NCI-H2171 treated with DMSO at 0.1 percent for 48 hours (cell line): Measurements from ENCODE around the gene GNB1L.

Source experiments
- DNase-seq: peaks from one replicate; lab custom pipeline; 2025; lab: John Stamatoyannopoulos, UW

GNB1L gene

DNA sequence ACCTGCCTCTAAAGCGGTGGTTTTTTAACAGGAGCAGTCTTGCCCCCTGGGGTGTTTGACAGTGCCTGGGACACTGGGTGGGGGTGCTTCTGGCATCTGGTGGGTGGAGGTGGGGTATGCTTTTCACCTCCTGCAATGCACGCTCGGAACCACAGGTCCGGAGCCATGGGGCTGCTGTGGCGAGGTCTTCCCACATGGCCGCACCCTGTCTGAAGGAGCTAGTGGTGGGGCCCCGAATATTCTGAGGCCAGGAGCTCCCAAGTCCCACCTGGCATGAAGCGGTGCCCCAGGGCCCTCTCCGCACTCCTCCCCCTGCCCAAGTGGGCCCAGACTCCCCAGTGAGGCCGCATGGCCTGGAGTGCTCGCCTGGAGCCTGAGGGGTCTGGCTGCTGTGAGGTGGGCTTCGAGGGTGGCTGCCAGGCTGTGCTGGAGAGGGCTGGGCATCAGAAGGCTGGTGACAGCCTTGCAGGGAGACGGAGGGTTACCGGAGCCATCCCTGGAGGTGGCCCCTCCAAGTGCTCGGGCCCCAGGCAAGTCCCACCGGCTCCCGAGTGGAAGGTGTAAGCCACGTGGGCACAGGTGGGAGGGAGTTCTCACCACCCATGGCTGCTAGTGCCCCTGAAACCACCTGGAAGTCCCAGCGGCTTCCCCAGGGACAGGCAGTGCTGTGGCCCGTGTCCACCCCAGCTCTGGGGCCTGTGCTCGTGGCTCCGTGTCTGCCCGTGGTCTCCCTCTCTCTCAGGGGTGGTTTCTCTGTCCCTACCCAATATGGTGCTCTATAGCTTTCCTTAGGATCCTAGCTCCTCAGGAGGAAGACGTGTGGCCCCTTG lies 79.0 kb downstream of the GNB1L start:
- no peak for DNase-seq

DNA sequence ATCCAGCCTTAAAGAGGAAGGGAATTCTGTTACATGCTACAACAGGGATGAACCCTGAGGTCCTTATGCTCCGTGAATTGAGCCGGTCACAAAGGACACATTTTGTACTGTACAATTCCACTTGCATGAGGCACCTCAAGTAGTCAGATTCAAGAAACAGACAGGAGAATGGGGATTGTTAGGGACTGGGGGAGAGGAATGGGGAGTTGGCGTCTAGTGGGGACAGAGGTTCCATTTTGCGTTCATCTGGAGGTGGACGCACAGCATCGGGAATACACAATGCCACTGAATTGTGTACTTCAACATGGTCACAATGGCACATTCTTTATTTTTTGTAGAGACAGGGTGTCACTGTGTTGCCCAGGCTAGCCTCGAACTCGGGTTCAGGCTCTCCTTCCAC lies 80.0 kb downstream of the GNB1L start:
- DNase-seq = no peak

DNA sequence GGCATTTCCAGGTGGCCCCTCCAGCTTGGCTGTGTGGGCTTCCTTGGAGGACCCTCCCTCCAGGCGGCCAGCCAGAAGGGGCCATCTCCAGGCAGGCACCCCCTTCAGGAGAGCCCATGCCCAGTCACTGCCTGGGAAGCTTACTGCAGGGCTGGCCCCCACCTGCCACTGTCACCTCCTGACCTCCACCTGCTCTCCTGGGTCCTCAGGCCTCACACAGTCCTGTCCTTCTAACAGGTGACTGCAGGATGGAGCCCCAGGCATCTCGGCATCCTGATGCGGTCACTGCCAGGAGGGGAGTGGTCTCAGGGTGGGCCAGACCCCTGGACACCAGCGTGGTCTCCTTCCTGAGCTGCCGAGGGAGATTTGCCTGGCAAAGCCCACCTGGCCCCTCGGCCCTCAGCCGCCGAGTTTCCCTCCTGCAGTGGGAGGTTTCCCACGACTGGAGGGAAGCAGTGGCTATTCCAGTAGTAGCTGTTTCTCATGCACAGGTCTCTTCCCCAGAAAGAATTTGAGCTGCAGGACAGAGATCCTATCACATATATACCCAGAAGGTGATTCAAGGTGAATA lies 81.1 kb downstream of the GNB1L start:
- DNase-seq = no peak

DNA sequence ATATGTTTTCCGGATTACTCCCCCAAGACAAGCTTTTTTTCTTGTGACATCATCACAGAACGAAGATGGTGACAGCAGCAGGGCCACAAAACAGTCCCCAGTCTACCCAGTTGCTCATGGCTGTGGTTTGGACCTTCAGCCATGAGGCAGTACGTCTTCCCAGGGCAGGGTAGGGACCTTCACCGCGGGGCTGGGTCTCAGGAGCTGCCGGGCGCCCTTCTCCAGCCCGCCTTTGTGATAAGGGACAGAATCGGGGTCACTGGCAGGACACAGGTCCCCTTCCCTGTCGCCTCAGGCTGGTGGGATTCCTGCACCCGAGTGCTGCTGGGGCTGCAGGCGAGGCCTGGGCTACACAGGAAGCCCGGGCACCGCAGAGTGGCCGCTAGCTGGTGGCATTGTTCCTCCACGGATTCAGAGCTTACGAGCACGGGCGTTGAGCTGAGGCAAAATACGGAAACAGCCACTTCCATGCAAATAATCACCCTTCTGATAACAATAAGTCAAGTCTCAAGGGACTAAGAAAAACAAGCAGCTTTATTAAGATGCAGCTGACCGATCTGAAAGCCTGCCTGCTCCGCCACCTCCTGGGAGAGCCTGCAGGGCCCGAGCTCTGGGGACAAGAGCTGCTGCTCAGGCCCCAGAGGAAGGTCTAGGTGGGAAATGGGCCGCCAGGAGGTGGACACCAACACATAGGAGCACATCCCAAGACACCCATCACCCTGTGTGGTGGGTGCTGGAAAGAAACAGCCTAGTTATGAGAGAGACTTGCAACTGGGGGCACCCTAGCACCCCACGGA lies 81.8 kb downstream of the GNB1L start:
- no peak for DNase-seq

DNA sequence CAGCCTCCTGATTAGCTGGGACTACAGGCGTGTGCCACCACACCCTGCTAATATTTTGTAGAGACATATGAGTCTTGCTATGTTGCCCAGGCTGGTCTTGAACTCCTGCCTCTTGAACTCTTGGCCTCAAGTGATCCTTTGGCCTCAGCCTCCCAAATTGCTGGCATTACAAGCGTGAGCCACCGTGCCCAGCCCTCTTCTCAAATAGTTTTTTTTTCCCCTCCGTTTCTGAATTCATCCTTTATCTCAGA lies 82.3 kb downstream of the GNB1L start:
- DNase-seq = no peak

DNA sequence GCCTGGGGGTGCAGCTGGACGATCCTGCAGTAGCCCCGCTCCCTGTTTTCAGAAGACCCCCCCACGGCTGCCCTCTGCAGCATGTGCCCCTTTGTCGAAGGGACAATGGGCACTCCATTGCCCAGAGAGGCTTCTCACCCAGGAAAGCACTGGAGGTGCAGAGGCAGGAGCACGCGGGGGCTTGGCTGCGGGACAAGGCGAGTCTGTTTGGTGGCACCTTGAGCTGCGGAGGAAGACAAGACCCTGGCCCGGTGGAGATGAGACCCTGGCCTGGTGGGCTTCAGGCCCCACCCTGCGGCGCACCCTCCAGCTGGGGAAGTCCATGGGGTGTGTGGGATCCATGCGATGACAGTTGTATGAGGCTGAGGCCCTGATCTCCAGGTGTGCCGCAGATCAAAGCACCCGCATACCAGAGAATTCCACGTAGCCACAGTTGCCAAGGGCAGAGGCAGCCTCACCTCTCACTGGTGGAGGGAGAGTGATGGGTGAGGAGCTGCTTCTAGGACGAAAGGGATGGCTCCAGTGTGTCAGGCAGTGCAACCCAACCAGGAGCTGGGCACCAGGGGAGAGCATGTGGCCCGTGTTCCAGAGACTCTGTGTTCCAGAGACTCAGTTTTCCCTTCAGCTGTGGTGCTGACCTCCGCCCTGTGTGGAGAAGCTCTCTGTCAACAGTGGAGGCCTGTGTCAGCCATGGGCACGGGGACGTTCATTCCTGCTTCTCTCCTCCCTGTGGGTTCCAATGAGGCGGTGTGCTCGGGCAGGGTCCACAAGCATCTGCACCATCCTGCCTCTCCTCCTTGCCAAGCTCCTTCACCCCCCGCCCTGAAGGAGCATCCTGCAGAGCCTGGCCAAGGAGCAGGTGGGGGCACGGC lies 84.1 kb downstream of the GNB1L start:
- DNase-seq = no peak

DNA sequence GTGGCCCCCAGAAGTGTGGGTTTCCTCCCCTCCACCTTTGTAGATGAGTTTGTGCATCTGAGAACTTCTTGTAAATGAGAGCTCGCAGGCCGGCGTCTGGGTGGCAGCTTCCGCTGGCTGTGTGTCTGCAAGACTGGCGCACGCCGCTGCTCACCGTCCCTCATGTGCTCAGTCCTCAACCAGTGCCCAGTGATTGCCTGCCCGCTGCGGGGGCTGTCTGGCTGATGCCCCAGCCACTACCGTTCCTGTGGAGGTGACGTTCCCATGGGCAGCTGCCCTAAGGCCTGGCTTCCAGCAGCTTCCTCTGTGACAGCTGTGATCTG lies 85.3 kb downstream of the GNB1L start:
- DNase-seq = no peak

DNA sequence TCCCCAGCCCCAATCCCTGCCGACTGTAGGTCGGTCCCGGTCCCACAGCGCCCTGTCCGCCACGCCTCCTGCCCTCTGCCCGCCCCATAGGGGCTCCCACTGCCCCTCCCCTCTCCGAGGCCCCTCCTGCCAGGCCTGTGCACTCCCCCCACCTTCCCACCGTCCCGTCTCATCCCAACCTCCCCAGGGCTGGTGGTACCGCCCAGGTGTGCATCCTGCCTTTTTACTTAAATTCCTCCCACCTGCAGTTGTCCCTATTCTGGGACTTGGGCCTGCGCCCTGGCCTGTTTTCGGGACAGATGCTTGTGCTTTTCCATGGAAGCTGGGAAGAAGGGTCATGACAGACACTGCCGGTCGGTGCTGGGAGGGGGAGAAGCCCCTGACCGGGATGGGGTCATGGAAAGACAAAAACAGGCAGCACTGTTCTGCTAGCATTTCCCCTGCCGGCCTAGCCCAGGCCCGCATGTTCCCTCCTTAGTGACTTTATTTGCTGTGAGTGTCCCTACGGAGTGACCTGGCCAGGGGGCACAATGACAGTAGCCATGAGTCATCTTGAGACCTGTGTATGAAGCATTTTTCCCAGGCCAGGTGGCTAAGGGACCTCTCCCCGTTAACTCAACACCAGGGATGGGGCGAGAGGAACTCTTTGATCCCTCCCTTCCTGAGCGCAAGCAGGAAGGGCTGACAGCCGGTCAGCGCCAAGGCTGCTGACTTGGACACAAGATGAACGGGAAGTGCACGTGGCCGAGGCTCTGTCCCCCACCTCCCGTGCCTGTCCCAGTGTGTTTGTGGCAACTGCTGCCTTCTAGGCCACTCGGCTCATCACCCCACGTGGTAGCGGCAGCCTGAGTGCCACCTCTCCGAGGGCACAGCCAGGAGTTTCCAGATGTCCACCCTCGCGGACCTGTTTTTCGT lies 87.0 kb downstream of the GNB1L start:
- DNase-seq = no peak

DNA sequence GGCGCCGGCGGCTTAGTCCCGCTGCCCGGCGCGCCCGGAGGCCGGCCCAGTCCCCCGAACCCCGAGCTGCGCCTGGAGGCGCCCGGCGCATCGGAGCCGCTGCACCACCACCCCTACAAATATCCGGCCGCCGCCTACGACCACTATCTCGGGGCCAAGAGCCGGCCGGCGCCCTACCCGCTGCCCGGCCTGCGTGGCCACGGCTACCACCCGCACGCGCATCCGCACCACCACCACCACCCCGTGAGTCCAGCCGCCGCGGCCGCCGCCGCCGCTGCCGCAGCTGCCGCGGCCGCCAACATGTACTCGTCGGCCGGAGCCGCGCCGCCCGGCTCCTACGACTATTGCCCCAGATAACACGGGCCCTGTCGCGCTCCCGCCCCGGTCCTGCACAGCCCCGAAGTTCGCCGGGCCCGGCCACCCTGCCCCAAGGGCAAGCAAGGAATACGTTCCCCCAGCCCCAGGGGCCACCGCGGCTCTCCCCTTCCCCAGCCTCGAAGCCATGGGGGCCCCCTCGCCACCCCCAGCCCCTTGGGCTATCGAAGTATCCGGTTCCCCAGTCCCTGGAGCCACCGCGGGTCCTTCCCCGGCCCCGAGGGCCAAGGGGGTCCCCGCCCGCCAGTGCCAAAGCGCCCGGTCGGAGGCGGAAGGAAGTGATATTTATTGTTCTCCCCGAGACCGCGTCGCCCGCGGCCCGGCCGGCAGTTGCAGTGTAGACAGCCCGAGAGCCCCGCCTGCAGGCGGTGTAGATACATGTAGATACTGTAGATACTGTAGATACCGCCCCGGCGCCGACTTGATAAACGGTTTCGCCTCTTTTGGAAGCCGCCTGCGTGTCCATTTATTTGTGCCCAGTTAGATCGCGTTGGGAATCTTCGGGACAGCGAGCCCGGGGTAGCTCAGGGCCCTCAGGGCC lies 87.9 kb downstream of the GNB1L start:
- no peak for DNase-seq

DNA sequence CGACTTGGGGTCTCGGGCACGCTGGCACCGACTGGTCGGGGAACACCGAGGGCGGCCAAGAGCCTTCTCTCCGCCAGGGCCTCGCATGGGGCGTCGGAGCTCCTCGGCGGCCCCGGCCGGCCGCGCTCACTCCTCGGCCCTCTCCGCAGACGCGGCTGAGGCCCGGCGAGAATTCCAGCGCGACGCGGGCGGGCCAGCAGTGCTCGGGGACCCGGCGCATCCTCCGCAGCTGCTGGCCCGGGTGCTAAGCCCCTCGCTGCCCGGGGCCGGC lies 88.5 kb downstream of the GNB1L start:
- no peak for DNase-seq

DNA sequence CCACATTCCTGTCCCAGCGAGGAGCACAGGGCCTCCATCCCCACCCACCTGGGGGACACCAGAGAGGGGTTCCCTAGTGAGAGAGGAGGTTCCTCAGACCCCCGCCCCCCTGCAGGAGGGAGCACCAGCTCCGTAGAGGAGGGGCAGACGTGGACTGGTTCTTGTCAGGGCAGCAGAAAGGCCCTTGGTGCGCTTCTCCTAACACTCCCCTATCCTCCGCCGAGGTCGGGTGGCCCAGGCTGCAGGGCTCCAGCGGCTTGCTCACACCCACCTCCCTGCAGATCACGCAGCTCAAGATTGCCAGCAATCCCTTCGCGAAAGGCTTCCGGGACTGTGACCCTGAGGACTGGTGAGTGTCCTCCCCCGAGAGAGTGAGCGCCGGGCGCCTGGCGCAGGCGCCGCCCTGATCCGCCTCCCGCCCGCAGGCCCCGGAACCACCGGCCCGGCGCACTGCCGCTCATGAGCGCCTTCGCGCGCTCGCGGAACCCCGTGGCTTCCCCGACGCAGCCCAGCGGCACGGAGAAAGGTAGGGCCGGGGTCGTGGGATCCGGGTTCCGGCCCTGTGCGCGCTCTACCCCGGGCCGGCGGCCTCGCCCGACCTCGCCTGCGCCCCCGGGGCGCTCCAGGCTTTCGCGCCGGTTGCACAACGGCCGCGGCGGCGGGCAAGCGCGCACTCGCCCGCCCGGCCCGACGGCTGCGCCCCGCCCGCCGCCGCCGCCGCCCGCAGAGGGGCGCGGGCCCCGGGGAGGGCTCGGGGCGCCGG lies 89.0 kb downstream of the GNB1L start:
- DNase-seq = no peak

DNA sequence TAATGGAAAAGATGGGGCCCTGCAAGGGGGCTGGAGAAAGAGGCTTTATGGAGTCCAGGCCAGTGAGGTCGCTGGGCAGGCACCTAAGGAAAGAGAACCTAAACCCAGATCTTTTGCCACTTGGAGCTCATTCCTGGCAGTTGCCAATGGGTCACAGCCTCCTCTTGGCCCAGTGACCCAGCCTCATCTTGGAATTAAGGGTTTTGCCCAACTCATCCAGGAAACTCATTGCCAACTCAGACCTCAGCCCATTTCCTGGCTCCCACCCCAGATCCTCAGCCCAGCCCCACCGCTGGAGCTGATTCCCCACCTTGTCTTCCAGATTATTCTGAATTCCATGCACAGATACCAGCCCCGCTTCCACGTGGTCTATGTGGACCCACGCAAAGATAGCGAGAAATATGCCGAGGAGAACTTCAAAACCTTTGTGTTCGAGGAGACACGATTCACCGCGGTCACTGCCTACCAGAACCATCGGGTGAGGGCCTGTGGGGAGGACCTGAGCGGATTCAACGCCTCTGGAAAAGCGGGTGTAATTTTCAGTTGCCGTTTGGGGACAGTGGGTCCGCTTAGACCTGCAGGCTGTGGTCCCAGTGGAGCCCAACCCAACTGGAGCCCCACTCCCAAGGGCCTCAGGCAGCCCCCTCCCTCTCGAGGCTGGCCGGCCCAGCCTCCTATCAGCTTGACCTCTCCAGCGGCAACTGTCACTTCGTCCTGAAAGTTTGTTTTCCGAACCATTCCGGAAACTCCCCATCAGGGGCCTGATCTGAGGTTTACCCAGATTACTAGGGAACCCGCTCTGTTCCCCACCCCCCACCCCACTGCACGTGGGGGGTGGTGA lies 89.8 kb downstream of the GNB1L start:
- DNase-seq = no peak

DNA sequence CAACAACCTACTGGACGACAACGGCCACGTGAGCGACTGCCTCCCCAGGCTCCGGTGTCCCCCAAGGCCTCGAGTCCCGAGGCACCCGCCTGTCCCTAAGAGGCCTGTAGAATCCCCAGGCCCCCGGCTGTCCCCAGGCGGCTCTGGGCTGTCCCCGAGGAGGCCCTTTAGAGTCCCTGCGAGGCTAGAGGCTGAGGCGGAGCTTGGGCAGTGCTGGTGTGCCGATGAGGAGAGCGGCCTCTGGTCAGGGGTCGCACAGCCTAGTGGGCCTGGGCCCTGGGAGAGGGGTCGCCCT lies 90.4 kb downstream of the GNB1L start:
- DNase-seq = no peak

DNA sequence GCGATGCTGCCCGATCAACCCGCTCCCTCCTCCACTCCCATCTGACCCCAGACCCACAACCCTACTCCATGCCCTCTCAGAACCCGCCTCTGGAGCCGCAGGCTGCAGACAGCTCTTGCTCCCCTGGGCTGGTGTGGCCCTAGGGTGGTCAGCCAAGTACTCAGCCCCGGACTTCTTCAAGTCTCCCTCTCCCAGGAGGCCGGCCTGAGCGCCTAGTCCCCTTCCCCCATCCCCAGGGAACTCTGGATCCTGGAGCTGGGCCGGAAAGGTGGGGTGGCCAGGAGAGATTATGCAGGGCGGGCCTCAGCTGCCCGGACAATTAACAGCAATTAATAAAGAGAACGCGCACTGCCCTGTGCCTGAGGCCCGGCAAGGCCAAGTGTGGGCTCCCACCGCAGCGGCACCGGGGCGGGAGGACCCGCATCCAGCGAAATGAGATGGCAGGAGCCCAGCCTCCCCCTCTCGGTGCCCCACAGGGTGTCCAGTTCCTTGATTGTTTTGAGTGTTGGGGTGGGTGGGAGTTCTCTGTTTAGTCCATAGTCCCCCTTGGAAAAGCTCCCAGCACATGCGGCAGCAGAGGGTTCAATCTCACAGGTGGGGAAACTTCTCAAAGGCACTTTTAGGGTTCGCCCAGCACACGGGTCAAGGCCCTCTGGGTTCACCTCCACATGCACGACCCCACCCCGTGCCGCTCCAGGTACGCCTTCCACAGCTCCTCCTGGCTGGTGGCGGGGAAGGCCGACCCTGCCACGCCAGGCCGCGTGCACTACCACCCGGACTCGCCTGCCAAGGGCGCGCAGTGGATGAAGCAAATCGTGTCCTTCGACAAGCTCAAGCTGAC lies 91.0 kb downstream of the GNB1L start:
- no peak for DNase-seq

DNA sequence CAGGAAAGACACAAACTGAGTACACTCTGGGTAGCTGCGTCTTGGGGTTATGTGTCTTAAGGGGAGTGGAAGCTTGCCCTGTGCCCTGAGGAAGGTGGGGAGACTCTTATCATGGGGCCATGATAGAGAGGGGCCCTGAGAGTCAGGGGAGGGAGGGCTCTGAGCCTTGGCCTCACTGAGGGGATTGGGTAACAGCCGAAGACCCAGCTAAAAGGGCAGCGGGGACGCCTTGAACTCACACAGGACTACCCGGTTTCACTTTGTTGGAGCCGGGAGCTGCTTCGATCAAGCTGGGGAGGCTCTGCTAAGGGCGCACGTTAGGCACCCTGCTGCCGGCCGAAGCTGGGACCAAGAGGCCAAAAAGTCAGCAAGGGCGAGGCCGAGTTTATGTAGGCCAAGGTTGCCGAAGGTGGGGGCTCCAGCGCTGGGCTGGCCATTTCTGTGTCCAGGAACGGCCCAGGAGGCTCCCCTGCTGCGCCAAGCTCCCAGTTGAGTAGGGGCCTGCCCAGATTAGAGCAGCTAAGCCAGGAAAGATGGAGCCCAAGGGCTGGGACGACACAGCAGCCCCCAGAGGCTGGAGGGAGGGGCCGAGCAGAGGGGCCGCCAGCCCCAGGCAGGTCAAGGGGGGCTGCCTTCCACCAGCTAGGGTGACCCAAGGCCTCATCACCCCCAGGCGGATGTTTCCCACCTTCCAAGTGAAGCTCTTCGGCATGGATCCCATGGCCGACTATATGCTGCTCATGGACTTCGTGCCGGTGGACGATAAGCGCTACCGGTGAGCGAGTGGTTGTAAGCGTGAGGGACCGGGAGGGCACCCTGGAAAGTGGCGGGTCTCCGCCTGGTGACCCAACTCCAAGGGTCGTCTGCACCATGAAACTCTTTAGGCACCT lies 91.9 kb downstream of the GNB1L start:
- DNase-seq = no peak

DNA sequence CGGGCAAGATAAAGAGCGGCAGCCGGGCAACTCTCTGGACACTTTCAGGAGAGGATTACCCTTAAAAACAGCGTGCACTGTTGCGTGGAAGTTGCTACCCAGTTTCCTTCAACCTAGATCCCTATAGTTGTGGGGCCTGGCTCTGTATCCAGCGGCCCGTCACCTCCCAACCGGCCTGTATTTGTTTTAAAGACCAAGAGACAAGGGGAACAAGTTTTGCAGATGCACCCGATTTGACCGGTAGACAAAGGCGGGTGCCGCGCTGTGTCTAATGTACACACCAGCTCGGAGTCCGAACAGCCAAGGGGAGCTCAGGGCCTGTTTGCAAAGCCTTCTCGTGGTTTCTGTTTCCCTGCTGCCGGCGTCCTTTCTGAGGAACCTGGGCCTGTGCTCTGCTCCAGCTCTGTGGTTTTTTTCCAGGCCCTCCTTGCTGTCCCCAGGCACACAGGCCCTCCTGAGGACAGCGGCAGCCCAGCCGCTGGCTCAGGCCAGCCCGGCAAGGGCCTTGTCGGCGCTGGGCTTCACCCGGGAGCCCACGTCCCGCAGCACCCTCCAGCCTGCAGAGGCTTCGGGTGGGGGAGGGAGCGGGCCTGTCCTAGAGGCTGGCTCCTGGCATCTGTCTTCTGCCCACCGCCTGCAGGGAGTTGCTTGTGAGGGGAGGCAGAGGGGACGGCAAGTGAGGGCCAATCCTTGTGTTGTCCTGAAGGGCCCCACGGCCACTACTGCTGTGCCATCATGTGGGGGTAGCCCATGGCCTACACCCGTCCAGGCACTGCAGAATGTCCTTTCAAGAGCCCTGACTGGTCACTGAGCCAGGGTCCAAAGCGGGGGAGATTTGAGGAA lies 92.7 kb downstream of the GNB1L start:
- no peak for DNase-seq
